HG03460 (cell line): Measurements from ENCODE around the gene ADRA1B.
A peak's percentile ranks its signal among the peaks of the same experiment; 100 is the strongest.
"Not testable (repeated sequence)": the region's sequence is repeated elsewhere in the genome, so short reads cannot be mapped to it uniquely, and the experiment has no call there.

ENCODE experiments used
- ATAC-seq: cut with Tn5 transposase; IDR thresholded peaks from one replicate; pipeline ENCODE4 v1.9.1; 2021; ENCODE audit not compliant: unreplicated experiment

The ADRA1B gene

GRCh38 chr5:159965031-159965837 lies 49.0 kb downstream of the ADRA1B start:
- ATAC-seq, result no peak

GRCh38 chr5:159965838-159966128 lies 49.5 kb downstream of the ADRA1B start:
- ATAC-seq, result not testable (repeated sequence)

GRCh38 chr5:159969966-159970365 lies 53.7 kb downstream of the ADRA1B start:
- ATAC-seq, result no peak

- ATAC-seq, result no peak
Observed at GRCh38 chr5:159971038-159971437, 54.8 kb downstream of the ADRA1B start.

- ATAC-seq, result no peak
Observed at GRCh38 chr5:159971514-159971913, 55.2 kb downstream of the ADRA1B start.

GRCh38 chr5:159971931-159972461 lies 55.7 kb downstream of the ADRA1B start:
- ATAC-seq, result no peak

- ATAC-seq, result no peak
Observed at GRCh38 chr5:159972538-159973362, 56.5 kb downstream of the ADRA1B start.

- ATAC-seq, result no peak
Observed at GRCh38 chr5:159975462-159976019, 59.3 kb downstream of the ADRA1B start.

- ATAC-seq, result no peak
Observed at GRCh38 chr5:159976921-159977320, 60.6 kb downstream of the ADRA1B start.

- ATAC-seq, result no peak
Observed at GRCh38 chr5:159978358-159978757, 62.1 kb downstream of the ADRA1B start.

- no peak for ATAC-seq
Observed at GRCh38 chr5:159982421-159983173, 66.3 kb downstream of the ADRA1B start.

GRCh38 chr5:159987031-159987674 lies 70.9 kb downstream of the ADRA1B start:
- ATAC-seq, result peak; percentile 92

- no peak for ATAC-seq
Observed at GRCh38 chr5:159990506-159990905, 74.2 kb downstream of the ADRA1B start.

GRCh38 chr5:159992566-159992965 lies 76.3 kb downstream of the ADRA1B start:
- ATAC-seq, result no peak

- ATAC-seq, result no peak
Observed at GRCh38 chr5:159993194-159993593, 76.9 kb downstream of the ADRA1B start.

GRCh38 chr5:159995907-159996306 lies 79.6 kb downstream of the ADRA1B start:
- no peak for ATAC-seq

- no peak for ATAC-seq
Observed at GRCh38 chr5:160001457-160001856, 85.2 kb downstream of the ADRA1B start.

- no peak for ATAC-seq
Observed at GRCh38 chr5:160007514-160007913, 91.2 kb downstream of the ADRA1B start.

- ATAC-seq, result peak; percentile 10
Observed at GRCh38 chr5:160008529-160008876, 92.2 kb downstream of the ADRA1B start.

GRCh38 chr5:160008877-160009590 lies 92.8 kb downstream of the ADRA1B start, which contains the start of gene TTC1:
TSS of gene TTC1 (plus strand) at chr5:160009139. CDS start at chr5:160010529, 1,390 bp downstream.
- ATAC-seq, result peak; percentile 99
